Panc1 (cell line): ENCODE results near the gene DDX1.

Source experiments
- SIN3A ChIP-seq: IDR thresholded peaks from 2 replicates; pipeline ENCODE4 v1.6.1; 2012; ENCODE audit warnings: low read depth, mild to moderate bottlenecking, low read length, moderate library complexity, borderline replicate concordance; ENCODE audit not compliant: insufficient read depth
- TF ChIP-seq, protein P1 (sequence below): fragments of 450-650 bp; IDR thresholded peaks from 2 replicates; pipeline ENCODE4 v1.5.1; 2017; ENCODE audit warnings: mild to moderate bottlenecking

DNA sequence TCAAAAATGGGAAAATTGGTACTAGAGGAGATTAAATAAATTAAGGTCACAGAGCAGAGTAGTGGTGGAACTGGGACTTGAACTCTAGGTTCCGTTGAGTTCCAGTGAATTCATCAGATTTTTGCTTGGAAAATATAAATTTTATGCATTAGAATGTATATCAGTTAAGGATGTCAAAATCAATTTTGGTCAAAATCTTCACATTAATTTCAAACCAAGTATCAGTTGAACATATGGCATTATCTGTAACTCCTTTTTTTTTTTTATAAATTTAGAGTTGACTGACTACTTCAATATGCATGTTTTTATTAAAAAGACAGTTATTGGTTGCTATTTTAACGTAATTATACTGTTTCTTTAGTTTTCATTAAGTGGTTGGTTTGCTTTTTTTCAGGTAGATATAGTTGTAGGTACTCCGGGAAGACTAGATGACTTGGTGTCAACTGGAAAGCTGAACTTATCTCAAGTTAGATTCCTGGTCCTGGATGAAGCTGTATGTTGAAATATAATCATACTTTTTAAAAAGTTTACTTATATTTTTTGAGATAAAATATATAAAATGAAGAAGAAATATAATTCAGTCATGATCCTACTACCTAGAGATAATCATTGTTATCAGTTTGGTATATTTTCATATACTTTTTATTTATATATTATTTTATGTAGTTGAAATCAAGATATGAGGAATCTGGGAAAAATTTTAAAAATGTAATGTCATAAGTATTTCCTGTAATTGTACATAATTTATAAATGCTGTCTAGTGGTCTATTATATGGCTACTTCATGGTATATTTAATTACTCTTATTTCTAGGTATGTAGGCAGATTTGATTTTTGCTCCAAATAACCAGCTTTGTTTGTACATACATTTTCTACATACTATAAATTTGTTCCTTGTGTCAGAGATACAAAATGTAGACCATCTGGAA is 25.4 kb downstream of the DDX1 start:
- TF ChIP-seq, protein P1, sequence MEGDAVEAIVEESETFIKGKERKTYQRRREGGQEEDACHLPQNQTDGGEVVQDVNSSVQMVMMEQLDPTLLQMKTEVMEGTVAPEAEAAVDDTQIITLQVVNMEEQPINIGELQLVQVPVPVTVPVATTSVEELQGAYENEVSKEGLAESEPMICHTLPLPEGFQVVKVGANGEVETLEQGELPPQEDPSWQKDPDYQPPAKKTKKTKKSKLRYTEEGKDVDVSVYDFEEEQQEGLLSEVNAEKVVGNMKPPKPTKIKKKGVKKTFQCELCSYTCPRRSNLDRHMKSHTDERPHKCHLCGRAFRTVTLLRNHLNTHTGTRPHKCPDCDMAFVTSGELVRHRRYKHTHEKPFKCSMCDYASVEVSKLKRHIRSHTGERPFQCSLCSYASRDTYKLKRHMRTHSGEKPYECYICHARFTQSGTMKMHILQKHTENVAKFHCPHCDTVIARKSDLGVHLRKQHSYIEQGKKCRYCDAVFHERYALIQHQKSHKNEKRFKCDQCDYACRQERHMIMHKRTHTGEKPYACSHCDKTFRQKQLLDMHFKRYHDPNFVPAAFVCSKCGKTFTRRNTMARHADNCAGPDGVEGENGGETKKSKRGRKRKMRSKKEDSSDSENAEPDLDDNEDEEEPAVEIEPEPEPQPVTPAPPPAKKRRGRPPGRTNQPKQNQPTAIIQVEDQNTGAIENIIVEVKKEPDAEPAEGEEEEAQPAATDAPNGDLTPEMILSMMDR = no peak
- TF ChIP-seq SIN3A = no peak
